Urothelium cell line (cell line): Measurements from ENCODE around the gene BIVM.
"Not testable (repeated sequence)": the region's sequence is repeated elsewhere in the genome, so short reads cannot be mapped to it uniquely, and the experiment has no call there.

Experiments
- DNase-seq: peaks from one replicate; pipeline ENCODE4 v3.0.0; 2011; ENCODE audit warnings: low spot score, mixed read lengths
- FAIRE-seq: peaks from 2 replicates; lab custom pipeline; 2011; peaks lifted over from hg19 to GRCh38; lab: Jason Lieb, UNC

The BIVM gene

GRCh38 chr13:102798581-102799425 lies at the start of gene BIVM, which contains the start of gene POGLUT2:
TSS of gene BIVM (plus strand) at chr13:102799119. CDS start at chr13:102807268, 8,149 bp downstream.
TSS of gene POGLUT2 (minus strand) at chr13:102798976. CDS start at chr13:102798670, 306 bp downstream.
- peak; percentile 92 for DNase-seq
- FAIRE-seq: no peak

- FAIRE-seq: no peak
- no peak for DNase-seq
Observed at GRCh38 chr13:102751886-102752285, 47.0 kb upstream of the BIVM start.

GRCh38 chr13:102757006-102757405 lies 41.9 kb upstream of the BIVM start:
- DNase-seq: no peak
- FAIRE-seq: no peak

- FAIRE-seq (no peak), DNase-seq (no peak)
Observed at GRCh38 chr13:102758842-102759241, 40.1 kb upstream of the BIVM start.

- FAIRE-seq (no peak), DNase-seq (no peak)
Observed at GRCh38 chr13:102761071-102761470, 37.8 kb upstream of the BIVM start.

GRCh38 chr13:102763741-102764140 lies 35.2 kb upstream of the BIVM start:
- FAIRE-seq (no peak), DNase-seq (no peak)

GRCh38 chr13:102768909-102769308 lies 30.0 kb upstream of the BIVM start:
- FAIRE-seq (no peak), DNase-seq (no peak)

- FAIRE-seq: no peak
Observed at GRCh38 chr13:102769679-102770078, 29.2 kb upstream of the BIVM start.

GRCh38 chr13:102770435-102770834 lies 28.5 kb upstream of the BIVM start:
- DNase-seq: no peak
- no peak for FAIRE-seq

More at GRCh38 chr13:102769679-102770078, 29.2 kb upstream of the BIVM start:
- DNase-seq: no peak

- FAIRE-seq (no peak), DNase-seq (no peak)
Observed at GRCh38 chr13:102771298-102772041, 27.4 kb upstream of the BIVM start.

GRCh38 chr13:102772042-102772425 lies 26.9 kb upstream of the BIVM start:
- no peak for FAIRE-seq

GRCh38 chr13:102773441-102774213 lies 25.3 kb upstream of the BIVM start, which contains the start of gene TEX30:
TSS of gene TEX30 (minus strand) at chr13:102773786. CDS start at chr13:102770026, 3,760 bp downstream.
- peak; percentile 89 for DNase-seq
- FAIRE-seq: peak; percentile 81

More at GRCh38 chr13:102772042-102772425, 26.9 kb upstream of the BIVM start:
- no peak for DNase-seq

- FAIRE-seq (no peak), DNase-seq (peak; percentile 1)
Observed at GRCh38 chr13:102774214-102774568, 24.7 kb upstream of the BIVM start.

GRCh38 chr13:102774591-102775520 lies 24.1 kb upstream of the BIVM start:
- no peak for FAIRE-seq
- DNase-seq: no peak

GRCh38 chr13:102776271-102776670 lies 22.6 kb upstream of the BIVM start:
- FAIRE-seq (no peak), DNase-seq (no peak)

- FAIRE-seq (no peak), DNase-seq (no peak)
Observed at GRCh38 chr13:102777736-102778135, 21.2 kb upstream of the BIVM start.

- DNase-seq (no peak), FAIRE-seq (no peak)
Observed at GRCh38 chr13:102779436-102780159, 19.3 kb upstream of the BIVM start.

GRCh38 chr13:102780656-102781055 lies 18.3 kb upstream of the BIVM start:
- DNase-seq, FAIRE-seq: not testable (repeated sequence)

GRCh38 chr13:102781591-102781990 lies 17.3 kb upstream of the BIVM start:
- FAIRE-seq: no peak

More at GRCh38 chr13:102781591-102781990, 17.3 kb upstream of the BIVM start:
- no peak for DNase-seq
